NCI-H2227 (cell line): Measurements from ENCODE around the gene C17orf113.

Experiments
- DNase-seq: peaks from one replicate; lab custom pipeline; 2025; ENCODE audit not compliant: unreplicated experiment; lab: John Stamatoyannopoulos, UW

The C17orf113 gene

DNA sequence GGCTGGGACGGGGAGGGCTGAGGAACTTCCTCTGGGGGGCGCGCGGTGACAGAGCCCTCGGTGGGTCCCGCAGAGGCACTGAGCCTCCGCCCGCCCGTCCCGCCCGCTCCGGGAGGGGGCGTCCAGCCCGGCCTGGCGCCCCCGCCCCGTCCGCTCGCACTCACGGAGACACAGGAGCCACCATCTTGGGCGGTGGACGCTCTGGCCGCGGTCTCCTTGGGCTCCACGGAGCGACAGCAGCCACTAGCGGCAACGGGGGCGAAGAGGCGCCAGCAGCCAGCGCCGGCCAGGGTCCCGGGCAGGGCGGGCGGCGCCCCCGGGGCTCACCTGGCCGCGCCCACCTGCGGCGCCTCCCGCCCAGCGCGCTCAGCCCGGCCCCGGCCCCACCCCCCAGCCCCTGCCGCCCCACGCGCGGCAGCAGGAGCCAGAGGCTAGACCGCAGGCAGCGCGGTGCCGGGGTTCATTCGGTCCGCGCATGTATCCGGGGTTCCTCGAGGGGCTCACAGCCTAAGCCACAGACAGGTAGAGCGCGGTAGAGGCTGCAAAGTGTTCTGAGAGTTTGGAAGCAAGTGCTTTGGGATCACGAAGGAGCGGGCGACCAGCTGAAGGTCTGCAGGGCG is at the start of gene C17orf113:
TSS of gene C17orf113 (minus strand) at position 209 of the 620 bp plus-strand sequence. CDS start 7,225 bp downstream, outside the sequence.
- DNase-seq: peak; percentile 79

DNA sequence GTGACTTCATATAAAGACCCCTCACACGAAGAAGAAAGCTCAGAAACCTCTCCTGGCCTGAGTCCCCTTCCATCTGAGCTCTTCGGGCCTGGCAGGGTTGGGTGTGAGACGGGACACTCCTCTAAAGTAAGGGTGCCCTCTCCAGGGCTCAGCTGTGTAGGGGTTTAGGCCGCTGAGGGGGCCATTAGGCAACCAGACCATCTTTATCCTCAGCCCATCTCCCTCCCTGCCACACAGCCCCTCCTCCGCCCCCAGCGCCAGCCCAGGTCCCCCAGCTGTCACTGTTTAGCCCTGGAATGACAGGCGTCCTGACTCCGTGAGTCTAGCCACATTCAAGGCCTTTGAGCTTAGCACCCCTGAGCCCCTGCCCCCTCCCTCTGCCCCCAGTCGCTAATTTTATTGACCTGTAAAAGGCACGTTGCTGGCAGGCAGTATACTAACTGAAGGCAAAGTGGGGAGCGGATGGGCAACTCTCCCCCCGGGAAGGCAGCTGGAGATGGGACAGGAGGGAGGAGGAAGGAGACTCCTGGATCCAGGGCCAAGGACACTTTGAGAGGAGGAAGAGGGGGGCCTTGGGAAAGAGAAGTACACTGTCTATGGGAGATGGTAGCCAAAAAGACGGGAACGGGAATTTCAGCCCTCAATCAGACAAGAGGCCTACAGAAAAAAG is 48.5 kb upstream of the C17orf113 start:
- no peak for DNase-seq

- peak; percentile 45 for DNase-seq
Measured at GRCh38 chr17:42097691-42098631, 47.6 kb upstream of the C17orf113 start, which contains the start of gene ZNF385C. Gene ZNF385C (minus strand): TSS chr17:42098473. CDS start chr17:42063056, 35,417 bp downstream.

GRCh38 chr17:42096360-42097111 is 46.1 kb upstream of the C17orf113 start:
- no peak for DNase-seq

- no peak for DNase-seq
Measured at GRCh38 chr17:42094375-42095069, 44.1 kb upstream of the C17orf113 start.

DNA sequence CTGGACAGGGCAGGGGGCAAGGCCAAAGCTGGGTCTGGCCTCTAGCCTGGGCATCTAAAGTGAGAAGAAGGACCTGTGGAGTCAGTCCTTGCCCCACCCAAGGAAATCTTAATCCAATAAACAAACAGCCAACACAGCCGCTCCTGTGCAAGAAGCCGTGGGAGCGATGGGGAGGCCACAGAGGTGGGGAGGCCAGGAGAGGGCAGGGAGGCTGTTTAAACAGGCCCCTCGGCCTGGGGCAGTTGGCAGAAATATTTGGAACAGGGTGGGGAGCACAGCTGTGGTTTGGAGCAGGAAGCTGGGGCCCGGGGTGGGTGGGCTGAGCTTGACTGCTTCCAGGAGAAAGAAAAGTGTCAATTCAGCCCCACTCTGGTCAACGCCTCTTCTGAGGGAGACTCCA is 42.5 kb upstream of the C17orf113 start:
- DNase-seq: no peak

GRCh38 chr17:42090964-42091790 is 40.8 kb upstream of the C17orf113 start:
- DNase-seq: no peak

DNA sequence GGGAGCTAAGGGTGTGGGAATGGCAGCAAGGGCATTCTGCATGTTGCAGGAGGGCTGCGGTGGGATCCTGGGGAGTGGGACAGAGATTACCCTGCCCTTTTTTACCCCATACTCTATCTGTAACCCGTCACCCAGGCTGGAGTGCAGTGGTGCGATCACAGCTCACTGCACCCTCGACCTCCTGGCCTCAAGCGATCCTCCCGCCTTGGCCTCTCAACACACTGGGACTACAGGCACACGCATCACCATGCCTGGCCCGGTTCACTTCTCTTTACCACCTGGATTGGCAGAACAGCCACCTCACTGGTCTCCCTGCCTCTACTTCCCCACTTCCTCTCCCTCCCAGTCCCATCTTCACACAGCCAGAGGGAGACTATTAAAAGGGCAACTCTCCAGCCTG is 38.3 kb upstream of the C17orf113 start:
- no peak for DNase-seq

DNA sequence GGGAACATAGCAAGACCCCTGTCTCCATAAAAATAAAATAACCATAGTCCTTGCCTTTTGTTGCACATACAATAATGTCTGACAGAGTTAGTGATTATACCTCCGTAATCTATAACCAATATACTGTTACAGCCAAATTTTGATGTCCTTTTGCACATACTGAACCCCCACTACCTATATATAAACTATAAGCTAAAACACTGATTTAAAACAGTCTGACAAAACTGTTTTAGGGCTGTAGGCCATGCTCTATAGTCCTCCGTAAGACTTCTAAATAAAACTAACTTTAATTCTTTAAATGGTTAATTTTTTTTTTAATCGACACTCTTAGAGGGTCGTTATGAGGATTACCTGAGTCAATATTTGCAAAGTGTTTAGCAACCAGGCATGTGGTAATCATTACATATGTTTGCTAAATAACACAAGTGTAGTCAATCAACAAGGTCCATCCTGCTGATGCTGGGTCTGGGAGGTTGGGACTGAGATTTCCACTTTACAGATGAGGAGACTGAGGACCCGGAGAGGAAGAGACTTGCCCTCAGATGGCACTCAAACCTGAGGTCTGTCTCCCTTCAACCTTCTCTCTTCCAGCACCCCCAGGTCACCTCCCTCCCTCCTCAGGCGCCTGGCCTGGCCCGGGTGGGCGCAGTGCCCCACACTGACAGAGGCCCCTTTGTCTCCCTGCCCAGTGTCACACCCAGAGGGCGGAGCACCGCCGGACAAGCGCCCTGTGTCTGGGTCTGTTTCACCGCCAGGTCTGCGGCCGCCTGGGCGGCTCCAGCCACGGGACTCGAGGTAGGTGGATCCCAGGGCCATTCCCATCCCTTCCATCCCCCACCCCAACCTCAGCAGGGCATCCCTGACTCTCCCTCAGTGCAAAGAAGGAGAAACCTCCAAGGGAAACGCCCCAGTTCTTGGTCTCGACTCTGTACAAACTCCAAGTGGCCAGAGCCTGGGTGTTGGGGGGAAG is 37.6 kb upstream of the C17orf113 start:
- no peak for DNase-seq

GRCh38 chr17:42087042-42087701 is 36.8 kb upstream of the C17orf113 start:
- no peak for DNase-seq

DNA sequence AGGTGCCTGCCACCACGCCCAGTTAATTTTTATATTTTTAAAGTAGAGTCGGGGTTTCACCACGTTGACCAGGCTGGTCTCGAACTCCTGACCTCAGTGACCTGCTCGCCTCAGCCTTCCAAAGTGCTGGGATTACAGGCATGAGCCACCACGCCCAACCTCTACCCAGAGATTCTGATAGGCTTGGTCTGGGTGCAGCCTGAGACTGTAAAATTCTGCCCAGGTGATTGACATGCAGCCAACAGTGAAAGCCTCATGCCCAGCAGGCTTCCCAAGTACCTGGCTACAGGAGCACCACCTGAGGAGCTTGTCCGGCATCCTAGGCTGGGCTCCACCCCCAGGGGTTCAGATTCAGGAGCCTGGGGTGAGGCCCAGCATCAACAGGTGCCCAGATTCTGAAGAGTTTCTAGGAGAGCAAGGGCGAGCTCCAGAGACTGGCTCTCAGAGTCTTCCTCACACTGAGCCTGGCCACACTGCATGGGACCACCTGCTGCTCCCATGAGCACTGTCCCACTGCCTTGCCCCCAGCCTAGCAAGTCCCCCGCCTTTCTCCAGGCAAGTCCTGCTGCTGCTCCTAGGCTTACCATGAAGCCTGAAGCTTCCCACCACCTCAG is 31.2 kb upstream of the C17orf113 start:
- no peak for DNase-seq

- DNase-seq: no peak
Measured at GRCh38 chr17:42079541-42079940, 29.1 kb upstream of the C17orf113 start.

DNA sequence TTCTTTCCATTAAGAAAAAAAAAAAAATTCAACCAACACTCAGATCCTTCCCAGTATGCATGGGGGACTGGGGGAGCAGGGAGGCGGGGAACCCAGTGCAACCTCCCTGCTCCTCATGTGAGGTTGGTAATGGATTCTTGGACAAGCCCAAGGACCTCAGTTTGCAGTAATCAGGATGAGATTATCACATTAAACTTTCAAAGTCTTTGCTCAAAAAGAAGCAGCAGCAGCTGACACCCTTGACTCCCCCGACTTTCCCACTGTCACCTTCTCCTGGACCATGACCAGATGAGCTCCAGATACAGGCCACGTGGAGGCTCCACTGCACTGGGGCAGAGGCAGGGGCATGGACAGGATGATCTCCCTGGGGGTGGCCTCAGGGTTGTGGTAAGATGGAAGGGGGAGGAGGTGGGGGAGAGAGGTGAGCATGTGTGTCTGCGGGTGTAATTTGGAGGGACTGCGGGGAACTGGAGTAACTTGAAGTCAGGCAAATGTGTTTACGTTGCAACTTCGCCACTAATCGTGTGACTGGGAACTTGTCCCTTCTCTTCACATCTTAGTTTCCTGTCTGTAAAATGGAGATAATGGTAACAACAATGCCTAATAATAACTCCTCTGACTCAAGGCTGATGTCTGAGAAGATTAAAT is 28.1 kb upstream of the C17orf113 start:
- DNase-seq: no peak

DNA sequence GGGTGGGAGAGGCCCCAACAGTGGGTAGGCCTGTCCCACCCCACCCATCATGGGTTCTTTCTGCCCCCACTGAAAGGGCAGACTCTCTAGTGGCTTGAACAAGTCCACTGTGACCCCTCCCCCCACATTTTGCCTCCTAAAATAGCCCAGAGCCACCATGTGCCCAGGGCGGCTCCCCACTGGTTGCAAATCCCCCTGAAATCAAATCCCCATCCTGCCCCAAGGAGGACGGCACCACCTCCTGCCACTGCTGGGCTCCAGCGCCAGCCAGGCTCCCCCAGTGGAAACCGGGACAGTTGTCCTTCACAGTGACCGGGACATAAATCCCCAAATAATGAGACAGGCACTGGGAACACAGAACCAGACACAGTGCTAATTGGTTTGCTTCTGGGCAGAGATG is 27.4 kb upstream of the C17orf113 start:
- DNase-seq: no peak

DNA sequence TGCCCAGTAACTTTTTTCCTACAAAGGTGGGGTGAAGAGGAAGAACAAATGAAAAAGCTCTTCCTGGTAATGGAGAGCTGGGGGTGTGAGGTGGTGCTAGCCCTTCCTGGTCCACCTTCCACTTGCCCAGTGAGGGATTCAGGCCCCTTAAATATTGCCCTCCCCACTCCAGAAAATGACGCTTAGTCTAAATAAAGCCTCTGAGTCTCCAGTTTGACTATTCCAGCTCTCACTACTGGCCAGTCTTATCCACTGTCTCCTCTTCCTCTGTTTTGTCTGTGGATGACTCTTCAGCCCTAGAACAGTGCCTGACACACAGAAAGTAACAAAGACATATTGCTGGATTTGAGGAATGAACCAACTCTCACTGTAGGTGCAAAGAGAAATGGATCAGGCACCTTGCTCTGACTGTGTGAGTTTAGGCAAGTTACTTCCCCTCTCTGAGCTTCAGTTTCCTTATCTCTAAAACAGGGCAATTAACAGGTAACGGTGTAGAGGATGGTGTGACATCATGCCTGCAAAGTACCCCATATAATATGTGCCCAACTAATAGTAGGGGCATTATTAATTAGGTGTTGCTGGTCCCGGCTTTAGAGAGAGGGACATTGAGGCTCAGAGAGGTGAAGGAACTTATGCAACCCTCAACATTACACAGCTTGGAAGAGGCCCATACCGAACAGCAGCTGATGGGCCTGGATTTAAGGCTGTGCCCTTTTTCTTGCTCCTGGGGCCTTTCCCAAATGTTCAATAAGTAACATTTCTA is 26.6 kb upstream of the C17orf113 start:
- DNase-seq: no peak

- no peak for DNase-seq
Measured at GRCh38 chr17:42075789-42076188, 25.4 kb upstream of the C17orf113 start.
